Right lobe of liver (tissue), 6 donors: Measurements from ENCODE around the gene GOLT1A. TPM values are rescaled to one million over a fixed set of nuclear protein-coding genes. Genes with fewer than 3 reads are reported as not detected.
A peak's percentile ranks its signal among the peaks of the same experiment; 100 is the strongest.

Source experiments
- ATAC-seq, 4 donors: fragments of 200-7000 bp; cut with Tn5 transposase; one replicate each; pipeline ENCODE4 v1.9.1; 2020; ENCODE audit warnings: mild to moderate bottlenecking in 4 of 4, moderate library complexity in 4 of 4
- DNase-seq, 3 donors: peaks; one replicate each; pipeline ENCODE4 v3.0.0-alpha.2; 2020
- H3K27ac ChIP-seq, 3 donors: fragments of 200-600 bp; one replicate each; pipeline ENCODE4 v1.8.0; 2022
- H3K27me3 ChIP-seq, 2 donors: fragments of 200-600 bp; one replicate each; pipeline ENCODE4 v1.8.0; 2022
- H3K36me3 ChIP-seq, 4 donors: fragments of 200-600 bp; sonication (generic) in 1 of 4; one replicate each; pipeline versions ENCODE4 v1.5.1 to v1.8.0; 2017 to 2022; ENCODE audit warnings: control low read depth in 1 of 4
- H3K4me1 ChIP-seq, 4 donors: fragments of 200-600 bp; sonication (generic) in 1 of 4; one replicate each; pipeline versions ENCODE4 v1.5.1 to v1.8.0; 2017 to 2022; ENCODE audit warnings: control low read depth in 1 of 4
- H3K4me3 ChIP-seq, 3 donors: fragments of 200-600 bp; one replicate each; pipeline ENCODE4 v1.8.0; 2022
- H3K9me3 ChIP-seq, 4 donors: fragments of 200-600 bp; sonication (generic) in 1 of 4; one replicate each; pipeline versions ENCODE4 v1.5.1 to v1.8.0; 2017 to 2022; ENCODE audit warnings: control low read depth in 1 of 4
- CTCF ChIP-seq, 4 donors: fragments of 200-600 bp in 3 of 4; fragments of 450-650 bp in 1 of 4; IDR thresholded peaks; one replicate each; pipeline versions ENCODE4 v1.5.1 to v1.8.0; 2016 to 2022; ENCODE audit warnings: antibody characterized with exemption in 4 of 4, mild to moderate bottlenecking in 2 of 4
- POLR2A ChIP-seq: fragments of 450-650 bp; IDR thresholded peaks from one replicate; pipeline ENCODE4 v1.6.1; 2017; ENCODE audit warnings: antibody characterized with exemption, mild to moderate bottlenecking
- WGBS: methylation state at CpG from one replicate; pipeline ENCODE4 v1.1.6; 2018; ENCODE audit warnings: low coverage, low lambda C conversion rate; ENCODE audit not compliant: insufficient coverage; ENCODE audit errors: missing lambda C conversion rate; 5-methylcytosine and 5-hydroxymethylcytosine counted together
- intact Hi-C, 2 donors: fragments of 100-400 bp; cut with DNase I; formaldehyde crosslinking; loops; one replicate each; pipeline versions ENCODE4 v1.11.2 to v1.14.1; 2022
- total RNA-seq, 6 experiments: library from RNA; depleted of rRNA in 2 of 6; stranded (reverse); fragments of >200 nt in 2 of 6; fragmentation: NEBNext Ultra II Directional in 3 of 6; extraction: Animal tissue kit (Norgen Biotek cat#: 25700) in 3 of 6; gene quantifications; one replicate each; pipeline versions ENCODE4 v1.1.0 to v1.2.4, GENCODE V29; 2016 to 2023
- donor health status: DM: no; HTN: yes; CAD: no.
- donor health status: DM: no; HTN: no; CAD: no.
- donor health status: DM: no; HTN: no; CAD: no.
- donor health status: DM: no; HTN: yes; CAD: no.
- donor health status: DM: no; HTN: yes; CAD: no.

The GOLT1A gene
- total RNA-seq, 6 experiments from 2014 or later, result 49.4 to 103 (median 74.5) TPM

- no peak for ATAC-seq
- WGBS, result 44% methylated on average over 10 of the region's 10 CpGs
- Histone ChIP-seq H3K9me3 (no peaks in the 10 kb centered on the region), H3K27ac (no peak overlapping the region), H3K4me1 (peaks cover 0 to 6% (median 0%) of the 10 kb centered on the region in 4 donors), H3K4me3 (no peak overlapping the region), H3K27me3 (no peaks in the 10 kb centered on the region), H3K36me3 (no peaks in the 10 kb centered on the region)
- TF ChIP-seq POLR2A, result no peak
- no peak for TF ChIP-seq CTCF (IDR thresholded peaks at IDR 0.05)
- no peak for DNase-seq
- intact Hi-C loops, result no loop called here
These were observed 27.2 kb downstream of the GOLT1A start for GRCh38 chr1:204186597-204186996.

- Histone ChIP-seq H3K27me3 (no peaks in the 10 kb centered on the region), H3K4me3 (no peak overlapping the region), H3K36me3 (no peaks in the 10 kb centered on the region), H3K9me3 (no peaks in the 10 kb centered on the region), H3K4me1 (no peaks in the 10 kb centered on the region), H3K27ac (no peak overlapping the region)
- no peak for DNase-seq
- no peak for TF ChIP-seq CTCF (IDR thresholded peaks at IDR 0.05)
- no peak for TF ChIP-seq POLR2A
- intact Hi-C loops, result no loop called here
- 13% methylated on average over 1 of the region's 1 CpG for WGBS
- ATAC-seq, result no peak
These were observed 32.7 kb downstream of the GOLT1A start for GRCh38 chr1:204181116-204181515.

- intact Hi-C loops, result no loop called here
- 70% methylated on average over 6 of the region's 6 CpGs for WGBS
- no peak for TF ChIP-seq CTCF (IDR thresholded peaks at IDR 0.05)
- TF ChIP-seq POLR2A, result no peak
- no peaks in the 10 kb centered on the region for H3K27me3 ChIP-seq
- H3K9me3 ChIP-seq, result no peaks in the 10 kb centered on the region
- DNase-seq, result no peak
- H3K4me1 ChIP-seq, result no peaks in the 10 kb centered on the region
- no peaks in the 10 kb centered on the region for H3K36me3 ChIP-seq
- H3K27ac ChIP-seq, result no peak overlapping the region
- H3K4me3 ChIP-seq, result no peak overlapping the region
- ATAC-seq, result no peak
These were observed 33.7 kb downstream of the GOLT1A start for GRCh38 chr1:204180133-204180532.

GRCh38 chr1:204178487-204179281, 35.1 kb downstream of the GOLT1A start:
- no peak for TF ChIP-seq POLR2A
- no peak for TF ChIP-seq CTCF (IDR thresholded peaks at IDR 0.05)
- 90% methylated on average over 2 of the region's 7 CpGs for WGBS
- no peaks in the 10 kb centered on the region for H3K9me3 ChIP-seq
- ATAC-seq (peak in 1 of 4 donors; percentile 38), DNase-seq (no peak)
- no peak overlapping the region for H3K4me3 ChIP-seq
- H3K27me3 ChIP-seq, result no peaks in the 10 kb centered on the region
- no peaks in the 10 kb centered on the region for H3K4me1 ChIP-seq
- intact Hi-C loops, result no loop called here
- no peaks in the 10 kb centered on the region for H3K36me3 ChIP-seq
- no peak overlapping the region for H3K27ac ChIP-seq
